Loucy (cell line): Measurements from ENCODE around the gene MYBL2.

ENCODE experiments used
- CTCF ChIP-seq: fragments of 200-600 bp; sonication (generic); conservative IDR thresholded peaks from 2 replicates; pipeline ENCODE4 v1.5.1; 2014; ENCODE audit warnings: mild to moderate bottlenecking, antibody characterized with exemption, low read length
- EZH2phosphoT487 ChIP-seq: fragments of 200-600 bp; IDR thresholded peaks from 2 replicates; pipeline ENCODE4 v1.6.1; 2018; ENCODE audit warnings: antibody characterized with exemption, mild to moderate bottlenecking, moderate library complexity, borderline replicate concordance

DNA sequence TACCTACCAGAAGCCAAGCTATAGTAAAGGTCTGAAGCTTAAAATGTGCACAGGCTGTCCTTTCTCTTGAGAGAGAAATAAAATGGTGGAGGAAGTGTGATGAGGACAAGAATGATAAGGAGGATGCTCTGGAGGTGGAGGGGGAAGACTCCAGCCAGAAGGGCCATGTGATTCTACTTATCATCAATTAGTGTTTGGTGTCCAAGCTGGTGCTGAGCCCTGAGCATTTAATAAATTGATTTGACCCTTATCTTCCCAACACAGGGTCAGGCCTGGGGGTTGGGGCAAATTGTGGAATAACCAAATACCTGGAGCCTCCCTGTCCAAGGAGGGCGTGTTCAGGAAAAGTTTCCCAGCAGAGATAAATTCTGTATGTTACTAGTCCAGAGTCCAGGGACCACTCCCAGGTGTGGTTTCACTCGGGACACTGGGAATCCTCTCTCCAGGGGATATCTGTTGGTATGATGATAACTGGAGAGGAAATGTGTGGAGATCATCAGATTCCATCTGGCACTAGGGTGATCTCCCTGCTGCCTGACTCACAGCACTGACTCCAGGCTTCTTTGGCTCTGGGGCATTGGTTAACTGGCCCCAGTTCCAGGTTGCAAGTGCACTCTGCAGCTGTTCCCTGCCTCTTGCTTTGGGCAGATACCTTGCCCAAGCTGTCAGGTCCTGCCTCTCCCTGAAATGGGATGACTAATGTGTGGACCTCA is 3.8 kb upstream of the MYBL2 start:
- no peak for TF ChIP-seq CTCF
- no peak for TF ChIP-seq EZH2phosphoT487
